GM12878 (cell line): ENCODE results near the gene SH3GL2. TPM values are rescaled to one million over a fixed set of nuclear protein-coding genes. Genes with fewer than 3 reads are reported as not detected.

Experiments used
- ATAC-seq: fragments of 200-7000 bp; cut with Tn5 transposase; 3 replicates; pipeline ENCODE4 v1.9.1; 2020; ENCODE audit warnings: mild to moderate bottlenecking, moderate library complexity
- BruUV-seq: library from RNA; stranded (reverse); fragments of 400-500 nt; replicated peaks from 2 replicates; lab custom pipeline; 2021; lab: Mats Ljungman, UMichigan
- CTCF ChIA-PET: fragments of 300-600 bp; sonication (Branson Sonifier 250); formaldehyde crosslinking; extraction: SDS; loops from one replicate; lab custom pipeline; 2021; ENCODE audit warnings: inconsistent platforms; lab: Yijun Ruan, JAX
- POLR2A ChIA-PET: fragments of 350-600 bp; formaldehyde crosslinking; extraction: SDS; loops from one replicate; lab custom pipeline; 2021; ENCODE audit warnings: inconsistent platforms; lab: Charles Lee
- RAD21 ChIA-PET: fragments of 300-600 bp; sonication (Branson Sonifier 250); formaldehyde crosslinking; loops from one replicate; lab custom pipeline; 2023; ENCODE audit warnings: antibody characterized with exemption; ENCODE audit not compliant: unreplicated experiment; lab: Charles Lee
- SMC1A ChIA-PET: fragments of 300-600 bp; sonication (Branson Sonifier 250); formaldehyde crosslinking; loops from one replicate; lab custom pipeline; 2023; ENCODE audit not compliant: unreplicated experiment, uncharacterized antibody; lab: Charles Lee
- DNase-seq: peaks from one replicate; pipeline ENCODE4 v3.0.0-alpha.2; 2011; ENCODE audit warnings: low read depth, low spot score
- FAIRE-seq: peaks from 3 replicates; lab custom pipeline; 2011; peaks lifted over from hg19 to GRCh38; lab: Jason Lieb, UNC
- H2AFZ ChIP-seq: 2 replicates; pipeline ENCODE4 v1.6.0; 2011; ENCODE audit warnings: low read depth, low read length, control low read depth; ENCODE audit not compliant: control insufficient read depth
- H3K27ac ChIP-seq: 2 replicates; pipeline ENCODE4 v1.5.1; 2011; ENCODE audit warnings: control low read depth; ENCODE audit not compliant: control insufficient read depth, insufficient read depth
- H3K27me3 ChIP-seq, 2 experiments: replicated peaks in 1 of 2; 2 replicates each; pipeline versions ENCODE4 v1.6.0 to v1.6.1; 2011; ENCODE audit warnings: low read length in 1 of 2; ENCODE audit not compliant: control insufficient read depth in 2 of 2, insufficient read depth in 2 of 2
- H3K36me3 ChIP-seq, 2 experiments: 2 replicates each; pipeline ENCODE4 v1.5.1; 2011; ENCODE audit warnings: low read length in 1 of 2; ENCODE audit not compliant: control insufficient read depth in 2 of 2, insufficient read depth in 2 of 2
- H3K4me1 ChIP-seq: 2 replicates; pipeline ENCODE4 v1.6.1; 2011; ENCODE audit warnings: mild to moderate bottlenecking, low read length, moderate library complexity, mixed read lengths; ENCODE audit not compliant: control insufficient read depth, insufficient read depth
- H3K4me2 ChIP-seq: 2 replicates; pipeline ENCODE4 v1.6.0; 2011; ENCODE audit warnings: control low read depth; ENCODE audit not compliant: control insufficient read depth, insufficient read depth
- H3K4me3 ChIP-seq: fragments of 200-600 bp; sonication (generic); 2 replicates; pipeline ENCODE4 v1.5.1; 2016
- H3K79me2 ChIP-seq: 2 replicates; pipeline ENCODE4 v1.6.0; 2011; ENCODE audit warnings: low read length; ENCODE audit not compliant: control insufficient read depth, insufficient read depth
- H3K9ac ChIP-seq: 2 replicates; pipeline ENCODE4 v1.8.0; 2011; ENCODE audit warnings: low read length, control low read depth, mixed read lengths; ENCODE audit not compliant: control insufficient read depth, insufficient read depth
- H3K9me3 ChIP-seq: replicated peaks from 3 replicates; pipeline ENCODE4 v1.5.1; 2011; ENCODE audit warnings: mild to moderate bottlenecking, low read length; ENCODE audit not compliant: control insufficient read depth, insufficient read depth
- H4K20me1 ChIP-seq: 2 replicates; pipeline ENCODE4 v1.6.0; 2011; ENCODE audit not compliant: control insufficient read depth, insufficient read depth
- EP300 ChIP-seq, 2 experiments: fragments of 150-350 bp in 1 of 2; IDR thresholded peaks; 2 replicates each; pipeline ENCODE4 v1.6.1; 2011 to 2012; ENCODE audit warnings: low read depth in 2 of 2, low read length in 2 of 2, borderline replicate concordance in 1 of 2, improper control_type of control experiment in 1 of 2, inconsistent platforms in 1 of 2; ENCODE audit not compliant: control insufficient read depth in 1 of 2
- EZH2 ChIP-seq: IDR thresholded peaks from 2 replicates; pipeline ENCODE4 v1.6.1; 2012; ENCODE audit warnings: low read depth, mild to moderate bottlenecking, control low read depth, inconsistent platforms, low read length, borderline replicate concordance; ENCODE audit not compliant: control insufficient read depth
- FOXK2 ChIP-seq: fragments of 450-650 bp; IDR thresholded peaks from 2 replicates; pipeline ENCODE4 v1.6.1; 2017; ENCODE audit warnings: mild to moderate bottlenecking, moderate library complexity
- HDGF ChIP-seq: fragments of 450-650 bp; IDR thresholded peaks from 2 replicates; pipeline ENCODE4 v1.6.1; 2016; ENCODE audit warnings: antibody characterized with exemption
- IKZF2 ChIP-seq, 2 experiments: fragments of 450-650 bp; IDR thresholded peaks; 2 replicates each; pipeline ENCODE4 v1.6.1; 2017; ENCODE audit warnings: mild to moderate bottlenecking in 2 of 2, moderate library complexity in 2 of 2
- KDM1A ChIP-seq: fragments of 200-600 bp; sonication (generic); IDR thresholded peaks from 2 replicates; pipeline ENCODE4 v1.6.1; 2016; ENCODE audit warnings: borderline replicate concordance
- MYC ChIP-seq: IDR thresholded peaks from 2 replicates; pipeline ENCODE4 v1.6.1; 2011; ENCODE audit warnings: mild to moderate bottlenecking, low read length, moderate library complexity, inconsistent platforms; ENCODE audit not compliant: insufficient read depth, insufficient replicate concordance, insufficient read length, severe bottlenecking
- NR2C1 ChIP-seq: fragments of 450-650 bp; IDR thresholded peaks from 2 replicates; pipeline ENCODE4 v1.6.1; 2017; ENCODE audit warnings: antibody characterized with exemption, mild to moderate bottlenecking, moderate library complexity
- POU2F2 ChIP-seq: IDR thresholded peaks from 3 replicates; pipeline ENCODE4 v1.6.1; 2011; ENCODE audit warnings: low read depth, mild to moderate bottlenecking, low read length, borderline replicate concordance
- RAD21 ChIP-seq: IDR thresholded peaks from 2 replicates; pipeline ENCODE4 v1.6.1; 2011; ENCODE audit warnings: mild to moderate bottlenecking, low read depth, low read length, moderate library complexity; ENCODE audit not compliant: insufficient read depth
- SREBF2 ChIP-seq: IDR thresholded peaks from 2 replicates; pipeline ENCODE4 v1.6.1; 2012; ENCODE audit warnings: mild to moderate bottlenecking, low read length
- STAT1 ChIP-seq: fragments of 450-650 bp; conservative IDR thresholded peaks from 2 replicates; pipeline ENCODE4 v1.6.1; 2014; ENCODE audit warnings: antibody characterized with exemption, mild to moderate bottlenecking
- WRNIP1 ChIP-seq: IDR thresholded peaks from 2 replicates; pipeline ENCODE4 v1.6.1; 2011; ENCODE audit warnings: low read depth, low read length, improper control_type of control experiment, borderline replicate concordance
- ZNF207 ChIP-seq: fragments of 450-650 bp; IDR thresholded peaks from 2 replicates; pipeline ENCODE4 v1.6.1; 2014; ENCODE audit warnings: antibody characterized with exemption, mild to moderate bottlenecking, borderline replicate concordance
- ZNF274 ChIP-seq: IDR thresholded peaks from one replicate; pipeline ENCODE4 v1.8.0; 2011; ENCODE audit not compliant: insufficient read length, insufficient read depth
- WGBS: methylation state at CpG from one replicate; pipeline ENCODE4 v1.1.6; 2016; ENCODE audit warnings: low lambda C conversion rate; ENCODE audit not compliant: insufficient replicate concordance, insufficient coverage; ENCODE audit errors: missing lambda C conversion rate; 5-methylcytosine and 5-hydroxymethylcytosine counted together
- in situ Hi-C: fragments of 300-500 bp; cut with MboI; formaldehyde crosslinking; loops from 9 replicates; pipeline ENCODE4 v1.14.3; 2018; ENCODE audit warnings: mixed read lengths
- intact Hi-C: fragments of 100-400 bp; cut with micrococcal nuclease; formaldehyde crosslinking; loops from one replicate; pipeline ENCODE4 v1.14.2; 2022; ENCODE audit not compliant: unreplicated experiment
- polyA plus RNA-seq, 11 experiments: library from polyadenylated mRNA; depleted of rRNA in 4 of 11; unstranded in 6 of 11; stranded (reverse) in 5 of 11; fragments of >200 nt; fragmentation: Nextera tagmentation in 4 of 11; fragmentation: Illumina TruSeq in 1 of 11; extraction: Ambion mirVana in 4 of 11; extraction: Trizol in 1 of 11; gene quantifications; 1 replicate in 1 of 11; 2 replicates in 10 of 11; pipeline versions ENCODE4 v1.2.1 to v1.2.3, GENCODE V29; 2011 to 2016; ENCODE audit warnings: inconsistent platforms in 2 of 11, missing spikeins in 2 of 11, low read depth in 1 of 11
- total RNA-seq, 4 experiments: library from RNA; depleted of rRNA in 3 of 4; stranded (reverse); fragments of >200 nt in 3 of 4; fragmentation: Illumina TruSeq in 1 of 4; extraction: Trizol in 1 of 4; gene quantifications; 2 replicates each; pipeline versions ENCODE4 v1.2.1 to v1.2.3, GENCODE V29; 2013 to 2021
- TF ChIP-seq, protein P1 (sequence below): fragments of 450-650 bp; IDR thresholded peaks from 2 replicates; pipeline ENCODE4 v1.6.1; 2017; ENCODE audit warnings: borderline replicate concordance
- TF ChIP-seq, protein P2 (sequence below): IDR thresholded peaks from 2 replicates; pipeline ENCODE4 v1.6.1; 2011; ENCODE audit warnings: borderline replicate concordance, low read depth, mild to moderate bottlenecking, moderate library complexity, mixed read lengths, low read length; ENCODE audit not compliant: insufficient read depth; ENCODE audit errors: extremely low read length

The SH3GL2 gene
- total and polyA plus RNA-seq, 10 of the 15 experiments (the other 5 are each of a cell fraction or from before 2014, with no cell fraction given): not detected

DNA sequence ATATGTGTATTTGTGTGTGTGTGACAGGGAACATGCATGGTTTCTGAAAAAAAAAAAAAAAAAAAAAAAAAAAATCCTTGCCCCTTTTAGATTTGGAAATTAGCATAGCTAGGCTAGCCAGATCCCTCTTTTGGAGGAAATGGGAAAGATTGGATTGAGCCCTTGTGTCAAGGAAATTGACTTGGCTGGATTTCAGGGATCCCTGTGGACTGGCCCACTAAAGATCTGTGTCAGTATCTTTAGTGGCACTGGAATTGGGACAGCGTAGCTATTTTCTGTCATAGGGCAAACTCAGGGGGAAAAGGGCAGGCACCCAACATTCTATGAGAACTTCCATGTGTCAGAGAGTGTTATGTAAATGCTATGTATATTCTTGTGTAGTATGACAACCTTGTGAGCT is 35.4 kb downstream of the SH3GL2 start:
- intact Hi-C loops (no loop called here), in situ Hi-C loops (no loop called here)
- Histone ChIP-seq H3K27me3 (no peaks in the 10 kb centered on the region), H2AFZ (no peak overlapping the region), H4K20me1 (no peaks in the 10 kb centered on the region), H3K4me2 (no peak overlapping the region), H3K27ac (no peak overlapping the region), H3K9me3 (no peaks in the 10 kb centered on the region), H3K36me3 (no peaks in the 10 kb centered on the region), H3K9ac (no peak overlapping the region), H3K79me2 (no peaks in the 10 kb centered on the region), H3K4me1 (no peaks in the 10 kb centered on the region), H3K4me3 (no peak overlapping the region)
- WGBS: 0% methylated on average over 1 of the region's 1 CpG
- TF ChIP-seq STAT1 (no peak), IKZF2 (IDR thresholded peaks at IDR 0.05) (no peak), MYC (no peak), RAD21 (no peak), EP300 (IDR thresholded peaks at IDR 0.05; ENCODE audit: borderline replicate concordance in 1 of 2, control insufficient read depth in 1 of 2, low read depth in 2 of 2, low read length in 2 of 2) (no peak), ZNF274 (no peak), SREBF2 (no peak)
- SMC1A ChIA-PET: no interaction called here
- no peak for FAIRE-seq
- RAD21 ChIA-PET: no interaction called here
- ATAC-seq: no peak
- no TSS peak for BruUV-seq
- DNase-seq: no peak
- CTCF ChIA-PET: interaction anchor here (0.6 kb wide), 1 partner anchor 1745 kb away, joined by 3 read pairs; no protein-coding TSS in a partner anchor
- POLR2A ChIA-PET: no interaction called here

DNA sequence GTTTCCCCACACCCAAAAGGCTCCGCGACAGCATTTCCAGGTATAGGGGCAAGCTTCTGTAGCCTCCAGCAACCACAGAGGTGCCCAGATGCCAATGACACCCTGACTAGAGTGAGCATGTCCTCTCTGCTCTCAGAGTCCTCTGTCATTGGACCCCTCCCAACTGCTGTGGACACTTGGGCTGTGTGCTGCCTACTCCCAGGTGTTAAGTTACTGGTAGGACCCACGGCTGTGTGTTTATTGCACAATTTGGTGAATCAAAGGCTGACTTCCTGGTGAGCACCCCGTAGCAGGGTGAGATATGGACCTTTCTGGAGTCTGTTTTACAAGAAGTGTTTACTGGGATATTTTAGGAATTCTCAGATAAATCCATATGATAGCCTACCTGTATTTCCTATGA is 36.0 kb downstream of the SH3GL2 start:
- in situ Hi-C loops (no loop called here), intact Hi-C loops (no loop called here)
- DNase-seq (no peak), FAIRE-seq (no peak), ATAC-seq (no peak)
- H3K4me3 ChIP-seq: no peak overlapping the region
- no peaks in the 10 kb centered on the region for H3K4me1 ChIP-seq
- no peak overlapping the region for H3K4me2 ChIP-seq
- no peaks in the 10 kb centered on the region for H4K20me1 ChIP-seq
- BruUV-seq: no TSS peak
- 47% methylated on average over 4 of the region's 4 CpGs for WGBS
- H3K9me3 ChIP-seq: no peaks in the 10 kb centered on the region
- H3K27ac ChIP-seq: no peak overlapping the region
- H3K79me2 ChIP-seq: no peaks in the 10 kb centered on the region
- no peaks in the 10 kb centered on the region for H3K27me3 ChIP-seq
- RAD21 ChIA-PET: no interaction called here
- no peak overlapping the region for H2AFZ ChIP-seq
- SMC1A ChIA-PET: no interaction called here
- no peaks in the 10 kb centered on the region for H3K36me3 ChIP-seq
- POLR2A ChIA-PET: no interaction called here
- CTCF ChIA-PET: no interaction called here
- no peak overlapping the region for H3K9ac ChIP-seq
- TF ChIP-seq, protein P1, sequence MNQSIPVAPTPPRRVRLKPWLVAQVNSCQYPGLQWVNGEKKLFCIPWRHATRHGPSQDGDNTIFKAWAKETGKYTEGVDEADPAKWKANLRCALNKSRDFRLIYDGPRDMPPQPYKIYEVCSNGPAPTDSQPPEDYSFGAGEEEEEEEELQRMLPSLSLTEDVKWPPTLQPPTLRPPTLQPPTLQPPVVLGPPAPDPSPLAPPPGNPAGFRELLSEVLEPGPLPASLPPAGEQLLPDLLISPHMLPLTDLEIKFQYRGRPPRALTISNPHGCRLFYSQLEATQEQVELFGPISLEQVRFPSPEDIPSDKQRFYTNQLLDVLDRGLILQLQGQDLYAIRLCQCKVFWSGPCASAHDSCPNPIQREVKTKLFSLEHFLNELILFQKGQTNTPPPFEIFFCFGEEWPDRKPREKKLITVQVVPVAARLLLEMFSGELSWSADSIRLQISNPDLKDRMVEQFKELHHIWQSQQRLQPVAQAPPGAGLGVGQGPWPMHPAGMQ: no peak
- no peak for TF ChIP-seq NR2C1
- no peak for TF ChIP-seq EP300 (IDR thresholded peaks at IDR 0.05; ENCODE audit: borderline replicate concordance in 1 of 2, control insufficient read depth in 1 of 2, low read depth in 2 of 2, low read length in 2 of 2)
- no peak for TF ChIP-seq WRNIP1
- no peak for TF ChIP-seq ZNF274
- TF ChIP-seq ZNF207: no peak
- TF ChIP-seq POU2F2: no peak
- TF ChIP-seq FOXK2: no peak
- TF ChIP-seq, protein P2, sequence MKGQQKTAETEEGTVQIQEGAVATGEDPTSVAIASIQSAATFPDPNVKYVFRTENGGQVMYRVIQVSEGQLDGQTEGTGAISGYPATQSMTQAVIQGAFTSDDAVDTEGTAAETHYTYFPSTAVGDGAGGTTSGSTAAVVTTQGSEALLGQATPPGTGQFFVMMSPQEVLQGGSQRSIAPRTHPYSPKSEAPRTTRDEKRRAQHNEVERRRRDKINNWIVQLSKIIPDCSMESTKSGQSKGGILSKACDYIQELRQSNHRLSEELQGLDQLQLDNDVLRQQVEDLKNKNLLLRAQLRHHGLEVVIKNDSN: no peak
- TF ChIP-seq HDGF: no peak
- no peak for TF ChIP-seq EZH2
- no peak for TF ChIP-seq KDM1A
